ENCODE data around the gene VILL.

The VILL gene

GRCh38 chr3:37990527-37990926 is at the start of gene VILL:
Gene VILL, plus strand, starts transcription at chr3:37990786. Its CDS starts 2,887 bp downstream, at chr3:37993673.
- peak; percentile 9 for DNase-seq

GRCh38 chr3:37941608-37942508 is 48.7 kb upstream of the VILL start:
- DNase-seq: no peak

GRCh38 chr3:37942646-37943045 is 47.9 kb upstream of the VILL start:
- DNase-seq: no peak

GRCh38 chr3:37943126-37943525 is 47.5 kb upstream of the VILL start:
- DNase-seq: no peak

- DNase-seq: no peak
These were observed 46.8 kb upstream of the VILL start for GRCh38 chr3:37943631-37944314.

- DNase-seq: peak; percentile 53
These were observed 46.2 kb upstream of the VILL start for GRCh38 chr3:37944391-37944842.

GRCh38 chr3:37945156-37945806 is 45.3 kb upstream of the VILL start:
- no peak for DNase-seq

GRCh38 chr3:37945807-37946530 is 44.6 kb upstream of the VILL start:
- DNase-seq: peak; percentile 45

GRCh38 chr3:37946531-37946889 is 44.1 kb upstream of the VILL start:
- no peak for DNase-seq

- DNase-seq: no peak
These were observed 40.7 kb upstream of the VILL start for GRCh38 chr3:37949866-37950265.

GRCh38 chr3:37952564-37952963 is 38.0 kb upstream of the VILL start:
- no peak for DNase-seq

- DNase-seq: no peak
These were observed 37.4 kb upstream of the VILL start for GRCh38 chr3:37953226-37953625.

GRCh38 chr3:37953707-37954394 is 36.7 kb upstream of the VILL start:
- no peak for DNase-seq

- DNase-seq: no peak
These were observed 35.7 kb upstream of the VILL start for GRCh38 chr3:37954881-37955280.

GRCh38 chr3:37955918-37956707 is 34.5 kb upstream of the VILL start:
- no peak for DNase-seq

- DNase-seq: no peak
These were observed 33.7 kb upstream of the VILL start for GRCh38 chr3:37956723-37957538.

GRCh38 chr3:37957539-37957936 is 33.0 kb upstream of the VILL start:
- DNase-seq: no peak

GRCh38 chr3:37961622-37962431 is 28.8 kb upstream of the VILL start:
- DNase-seq: no peak

- DNase-seq: peak; percentile 12
These were observed 27.6 kb upstream of the VILL start for GRCh38 chr3:37963016-37963415.

- DNase-seq: peak; percentile 23
These were observed 27.0 kb upstream of the VILL start for GRCh38 chr3:37963635-37964034.
